Osteocyte (in vitro differentiated cells): ENCODE results near the gene CLMN. TPM values are rescaled to one million over a fixed set of nuclear protein-coding genes. Genes with fewer than 3 reads are reported as not detected.

Source experiments
- DNase-seq: peaks from one replicate; pipeline ENCODE4 v3.0.0; 2021; ENCODE audit warnings: mixed read lengths; ENCODE audit not compliant: unreplicated experiment; ENCODE audit errors: extremely low spot score
- H3K27ac Mint-ChIP-seq: one replicate; pipeline ENCODE4 v1.8.0; 2021; ENCODE audit warnings: mild to moderate bottlenecking, mixed read lengths; ENCODE audit not compliant: unreplicated experiment
- H3K27me3 Mint-ChIP-seq: one replicate; pipeline ENCODE4 v1.8.0; 2021; ENCODE audit warnings: mixed read lengths; ENCODE audit not compliant: unreplicated experiment
- H3K36me3 Mint-ChIP-seq: one replicate; pipeline ENCODE4 v1.8.0; 2021; ENCODE audit warnings: mixed read lengths; ENCODE audit not compliant: unreplicated experiment
- H3K4me1 Mint-ChIP-seq: one replicate; pipeline ENCODE4 v1.8.0; 2021; ENCODE audit warnings: mixed read lengths; ENCODE audit not compliant: unreplicated experiment
- H3K4me3 Mint-ChIP-seq: one replicate; pipeline ENCODE4 v1.8.0; 2021; ENCODE audit warnings: mild to moderate bottlenecking, moderate library complexity, mixed read lengths; ENCODE audit not compliant: unreplicated experiment
- H3K9me3 Mint-ChIP-seq: one replicate; pipeline ENCODE4 v1.8.0; 2021; ENCODE audit warnings: mixed read lengths; ENCODE audit not compliant: unreplicated experiment
- total RNA-seq: library from RNA; stranded (reverse); gene quantifications from 2 replicates; pipeline ENCODE4 v1.2.1, GENCODE V29; 2021
- TF ChIP-seq, protein P1 (sequence below): fragments of 200-600 bp; sonication (generic); IDR thresholded peaks from 2 replicates; pipeline ENCODE4 v1.5.0; 2021; ENCODE audit warnings: antibody characterized with exemption, mild to moderate bottlenecking, moderate library complexity

CLMN gene
- total RNA-seq, 1 donor from 2014 or later: 5.4 TPM

DNA sequence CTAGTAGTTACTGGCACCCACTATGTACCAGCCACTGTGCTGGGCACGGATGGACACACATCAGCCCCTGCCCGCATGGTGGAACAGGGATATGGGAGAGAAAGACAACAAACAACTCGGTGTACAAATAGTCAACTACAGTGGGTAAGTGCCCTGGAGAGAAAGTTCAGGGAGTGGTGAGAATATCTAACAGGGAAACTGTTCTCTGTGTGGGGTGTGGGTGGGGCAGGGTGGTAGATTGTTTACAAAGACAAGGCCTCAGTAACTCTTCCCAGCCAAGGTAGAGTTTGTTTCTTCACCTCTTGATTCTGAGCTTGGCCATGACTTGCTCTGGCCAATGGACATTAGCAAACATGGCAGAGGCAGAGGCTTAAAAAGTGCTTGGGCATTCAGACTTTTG lies 12.9 kb upstream of the CLMN start:
- peaks cover 3% of the 10 kb centered on the region for H3K9me3 Mint-ChIP-seq
- TF ChIP-seq, protein P1, sequence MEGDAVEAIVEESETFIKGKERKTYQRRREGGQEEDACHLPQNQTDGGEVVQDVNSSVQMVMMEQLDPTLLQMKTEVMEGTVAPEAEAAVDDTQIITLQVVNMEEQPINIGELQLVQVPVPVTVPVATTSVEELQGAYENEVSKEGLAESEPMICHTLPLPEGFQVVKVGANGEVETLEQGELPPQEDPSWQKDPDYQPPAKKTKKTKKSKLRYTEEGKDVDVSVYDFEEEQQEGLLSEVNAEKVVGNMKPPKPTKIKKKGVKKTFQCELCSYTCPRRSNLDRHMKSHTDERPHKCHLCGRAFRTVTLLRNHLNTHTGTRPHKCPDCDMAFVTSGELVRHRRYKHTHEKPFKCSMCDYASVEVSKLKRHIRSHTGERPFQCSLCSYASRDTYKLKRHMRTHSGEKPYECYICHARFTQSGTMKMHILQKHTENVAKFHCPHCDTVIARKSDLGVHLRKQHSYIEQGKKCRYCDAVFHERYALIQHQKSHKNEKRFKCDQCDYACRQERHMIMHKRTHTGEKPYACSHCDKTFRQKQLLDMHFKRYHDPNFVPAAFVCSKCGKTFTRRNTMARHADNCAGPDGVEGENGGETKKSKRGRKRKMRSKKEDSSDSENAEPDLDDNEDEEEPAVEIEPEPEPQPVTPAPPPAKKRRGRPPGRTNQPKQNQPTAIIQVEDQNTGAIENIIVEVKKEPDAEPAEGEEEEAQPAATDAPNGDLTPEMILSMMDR: no peak
- H3K27ac Mint-ChIP-seq: no peak overlapping the region
- no peaks in the 10 kb centered on the region for H3K36me3 Mint-ChIP-seq
- H3K27me3 Mint-ChIP-seq: peaks cover 36% of the 10 kb centered on the region
- DNase-seq: no peak
- H3K4me3 Mint-ChIP-seq: no peak overlapping the region
- H3K4me1 Mint-ChIP-seq: no peaks in the 10 kb centered on the region

DNA sequence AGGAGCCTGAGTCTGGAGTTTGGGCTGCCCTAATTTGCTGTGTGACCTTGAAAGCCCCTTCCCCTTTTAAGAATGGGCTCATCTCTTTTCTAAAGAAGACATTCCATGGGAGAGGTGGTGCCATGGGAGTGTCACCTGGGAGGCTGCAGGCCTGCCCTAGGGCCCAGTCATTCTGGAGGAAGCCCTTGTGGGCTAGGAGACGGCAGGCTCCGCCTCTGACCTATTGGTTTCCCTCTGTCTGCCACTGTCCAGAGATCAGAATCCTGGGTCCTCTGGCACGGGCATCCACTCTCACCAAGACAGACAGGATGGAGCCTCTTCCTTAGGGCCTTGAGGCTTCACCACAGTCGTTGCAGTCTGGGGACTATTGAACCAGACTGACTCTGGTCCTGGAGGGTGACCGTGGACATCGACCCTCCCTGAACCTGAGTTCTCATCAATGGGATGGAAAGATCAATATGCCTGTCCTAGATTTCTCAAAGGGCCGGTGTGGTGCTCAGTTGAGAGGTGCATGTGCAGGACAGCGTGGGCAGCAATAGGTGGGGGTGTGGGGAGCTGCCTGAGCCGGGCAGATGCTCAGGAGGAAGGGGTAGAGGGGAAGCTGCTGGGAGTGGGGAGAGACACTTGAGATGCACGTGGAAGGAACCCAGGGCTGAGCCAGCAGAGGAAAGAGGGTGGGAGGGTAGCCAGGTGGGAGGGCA lies 12.2 kb upstream of the CLMN start:
- Mint-ChIP-seq H3K9me3 (peaks cover 3% of the 10 kb centered on the region), H3K4me3 (no peak overlapping the region), H3K27ac (no peak overlapping the region), H3K4me1 (no peaks in the 10 kb centered on the region), H3K27me3 (peaks cover 33% of the 10 kb centered on the region), H3K36me3 (no peaks in the 10 kb centered on the region)
- no peak for DNase-seq
- TF ChIP-seq, protein P1: no peak

DNA sequence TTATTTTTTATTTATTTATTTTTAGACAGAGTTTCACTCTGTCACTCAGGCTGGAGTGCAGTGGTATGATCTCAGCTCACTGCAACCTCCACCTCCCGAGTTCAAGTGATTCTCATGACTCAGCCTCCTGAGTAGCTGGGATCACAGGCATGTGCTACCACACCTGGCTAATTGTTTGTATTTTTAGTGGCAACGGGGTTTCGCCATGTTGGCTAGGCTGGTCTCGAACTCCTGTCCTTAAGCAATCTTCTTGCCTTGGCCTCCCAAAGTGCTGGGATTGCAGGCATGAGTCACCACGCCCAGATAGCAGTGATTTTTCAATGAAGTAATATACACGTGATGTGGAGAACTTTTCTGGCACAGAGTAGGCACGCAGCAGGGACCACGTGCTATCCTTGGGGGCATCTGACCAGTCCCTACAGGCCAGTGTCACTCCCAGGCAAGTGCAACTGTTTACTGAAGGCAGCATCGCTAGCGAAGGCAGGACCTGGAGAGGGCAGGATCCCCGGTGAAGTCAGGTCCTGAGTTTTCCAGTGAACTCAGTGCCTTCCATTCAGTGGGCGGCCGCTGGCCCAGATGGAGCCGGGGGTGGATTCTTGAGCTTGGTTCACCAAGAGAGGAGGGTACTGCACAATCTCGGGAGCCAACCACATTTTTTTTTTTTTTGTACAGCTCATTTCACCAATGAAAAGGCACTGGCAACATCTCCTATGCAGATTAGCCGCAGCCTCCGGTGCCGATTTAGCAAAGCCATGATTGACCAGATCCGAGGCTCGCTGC lies 11.1 kb upstream of the CLMN start:
- TF ChIP-seq, protein P1: no peak
- Mint-ChIP-seq H3K27me3 (peaks cover 31% of the 10 kb centered on the region), H3K27ac (no peak overlapping the region), H3K4me3 (no peak overlapping the region), H3K9me3 (peaks cover 3% of the 10 kb centered on the region), H3K4me1 (no peaks in the 10 kb centered on the region), H3K36me3 (no peaks in the 10 kb centered on the region)
- no peak for DNase-seq

DNA sequence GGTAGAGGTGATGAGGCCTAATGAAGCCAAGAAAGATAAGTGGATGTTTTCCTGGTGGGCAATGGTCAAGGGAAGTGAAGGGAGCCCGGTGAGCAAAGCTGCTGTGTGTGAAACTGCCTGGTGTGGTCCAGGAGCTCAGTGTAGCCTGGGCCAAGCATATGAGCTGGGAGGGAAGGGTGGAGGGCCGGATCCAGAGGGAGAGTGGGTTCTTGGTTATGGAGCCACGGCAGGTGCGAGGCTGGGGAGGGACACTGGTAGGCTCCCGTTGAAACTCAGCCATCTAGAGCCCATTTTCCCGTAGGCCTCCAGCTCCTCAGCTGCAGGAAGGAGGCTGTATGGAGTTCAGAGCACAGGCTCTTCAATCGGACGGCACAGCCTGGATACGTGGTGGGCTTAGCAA lies 10.2 kb upstream of the CLMN start:
- Mint-ChIP-seq H3K27me3 (peaks cover 29% of the 10 kb centered on the region), H3K9me3 (peaks cover under 1% of the 10 kb centered on the region), H3K4me3 (no peak overlapping the region), H3K36me3 (no peaks in the 10 kb centered on the region), H3K4me1 (no peaks in the 10 kb centered on the region), H3K27ac (no peak overlapping the region)
- no peak for DNase-seq
- TF ChIP-seq, protein P1: no peak
